HCT116 (cell line): ENCODE results near the gene COASY.

Source experiments
- CBX3 ChIP-seq: IDR thresholded peaks from 2 replicates; pipeline ENCODE4 v1.6.1; 2012; ENCODE audit warnings: low read depth
- CEBPB ChIP-seq: IDR thresholded peaks from 2 replicates; pipeline ENCODE4 v1.6.1; 2012; ENCODE audit warnings: low read depth
- EGR1 ChIP-seq: IDR thresholded peaks from 2 replicates; pipeline ENCODE4 v1.6.1; 2012; ENCODE audit warnings: low read depth
- ELF1 ChIP-seq: IDR thresholded peaks from 2 replicates; pipeline ENCODE4 v1.6.1; 2012; ENCODE audit warnings: low read depth, borderline replicate concordance
- EZH2 ChIP-seq: fragments of 200-600 bp; sonication (generic); IDR thresholded peaks from 2 replicates; pipeline ENCODE4 v1.6.1; 2017; ENCODE audit warnings: antibody characterized with exemption, mixed run types
- POLR2A ChIP-seq: IDR thresholded peaks from 2 replicates; pipeline ENCODE4 v1.7.0; 2011; ENCODE audit warnings: borderline replicate concordance; ENCODE audit not compliant: insufficient read depth, insufficient read length; ENCODE audit errors: extremely low read depth
- POLR2AphosphoS5 ChIP-seq: IDR thresholded peaks from 2 replicates; pipeline ENCODE4 v1.6.1; 2011; ENCODE audit warnings: mild to moderate bottlenecking, low read depth, low read length, moderate library complexity
- SIN3A ChIP-seq: IDR thresholded peaks from 2 replicates; pipeline ENCODE4 v1.6.1; 2012; ENCODE audit warnings: low read depth
- YY1 ChIP-seq: IDR thresholded peaks from 2 replicates; pipeline ENCODE4 v1.6.1; 2011; ENCODE audit warnings: low read length, low read depth, moderate library complexity, mild to moderate bottlenecking; ENCODE audit not compliant: insufficient replicate concordance; ENCODE audit errors: extremely low read depth
- ZNF274 ChIP-seq: fragments of 200-500 bp; sonication (Bioruptor generic); IDR thresholded peaks from 2 replicates; pipeline ENCODE4 v1.6.1; 2014; ENCODE audit warnings: mild to moderate bottlenecking, low read depth, low read length, inconsistent platforms
- TF ChIP-seq, protein P1 (sequence below): IDR thresholded peaks from 2 replicates; pipeline ENCODE4 v1.6.1; 2012; ENCODE audit warnings: low read depth
- TF ChIP-seq, protein P2 (sequence below), 3 experiments: fragments of 200-600 bp in 1 of 3; sonication (generic) in 1 of 3; IDR thresholded peaks in 2 of 3; conservative IDR thresholded peaks in 1 of 3; 2 replicates each; pipeline ENCODE4 v1.5.1; 2012 to 2017; ENCODE audit warnings: low read depth in 2 of 3, low read length in 2 of 3, antibody characterized with exemption in 1 of 3, borderline replicate concordance in 1 of 3, control low read depth in 1 of 3, mild to moderate bottlenecking in 1 of 3, mixed read lengths in 1 of 3, mixed run types in 1 of 3, moderate library complexity in 1 of 3; ENCODE audit not compliant: insufficient read depth in 1 of 3
- TF ChIP-seq, protein P3 (sequence below): IDR thresholded peaks from 2 replicates; pipeline ENCODE4 v1.6.1; 2012
- TF ChIP-seq, protein P4 (sequence below): IDR thresholded peaks from 2 replicates; pipeline ENCODE4 v1.6.1; 2011; ENCODE audit warnings: mild to moderate bottlenecking, low read length, moderate library complexity; ENCODE audit not compliant: insufficient replicate concordance; ENCODE audit errors: extremely low read depth

DNA sequence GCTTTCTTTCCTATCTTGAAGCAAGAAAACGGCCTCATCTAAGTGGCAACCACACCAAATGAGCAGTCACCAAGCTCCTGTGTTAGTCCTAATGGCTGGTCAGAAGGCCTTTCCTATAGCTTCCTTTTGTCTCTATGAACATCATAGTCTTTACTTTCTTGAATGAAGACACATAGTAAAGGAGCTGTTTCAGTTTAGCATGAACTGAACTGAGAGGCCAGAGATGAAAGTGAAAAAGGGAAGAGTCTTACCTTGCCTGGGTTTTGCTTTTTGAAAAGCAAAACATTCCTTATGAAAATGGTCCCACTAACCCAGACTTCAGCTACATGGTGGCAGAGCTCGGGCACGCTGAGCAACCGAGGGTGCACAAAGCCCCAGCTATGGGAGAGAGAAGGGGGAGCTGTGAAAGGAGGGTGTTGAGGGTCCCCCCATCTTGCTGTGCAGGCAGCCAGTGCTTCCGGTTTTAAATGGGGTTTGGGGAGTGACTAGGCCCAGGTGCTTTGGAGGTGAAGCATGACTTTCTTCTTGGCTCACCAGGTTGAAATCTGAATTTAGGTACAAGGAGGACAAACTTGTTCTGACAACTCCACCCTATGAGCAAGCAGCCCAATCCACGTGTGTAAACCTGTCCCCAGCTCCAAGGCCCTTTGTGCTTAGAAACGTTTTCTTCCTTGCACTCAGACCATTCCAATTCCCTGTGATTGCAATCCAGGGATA, 24.7 kb downstream of the COASY start:
- TF ChIP-seq, protein P1, sequence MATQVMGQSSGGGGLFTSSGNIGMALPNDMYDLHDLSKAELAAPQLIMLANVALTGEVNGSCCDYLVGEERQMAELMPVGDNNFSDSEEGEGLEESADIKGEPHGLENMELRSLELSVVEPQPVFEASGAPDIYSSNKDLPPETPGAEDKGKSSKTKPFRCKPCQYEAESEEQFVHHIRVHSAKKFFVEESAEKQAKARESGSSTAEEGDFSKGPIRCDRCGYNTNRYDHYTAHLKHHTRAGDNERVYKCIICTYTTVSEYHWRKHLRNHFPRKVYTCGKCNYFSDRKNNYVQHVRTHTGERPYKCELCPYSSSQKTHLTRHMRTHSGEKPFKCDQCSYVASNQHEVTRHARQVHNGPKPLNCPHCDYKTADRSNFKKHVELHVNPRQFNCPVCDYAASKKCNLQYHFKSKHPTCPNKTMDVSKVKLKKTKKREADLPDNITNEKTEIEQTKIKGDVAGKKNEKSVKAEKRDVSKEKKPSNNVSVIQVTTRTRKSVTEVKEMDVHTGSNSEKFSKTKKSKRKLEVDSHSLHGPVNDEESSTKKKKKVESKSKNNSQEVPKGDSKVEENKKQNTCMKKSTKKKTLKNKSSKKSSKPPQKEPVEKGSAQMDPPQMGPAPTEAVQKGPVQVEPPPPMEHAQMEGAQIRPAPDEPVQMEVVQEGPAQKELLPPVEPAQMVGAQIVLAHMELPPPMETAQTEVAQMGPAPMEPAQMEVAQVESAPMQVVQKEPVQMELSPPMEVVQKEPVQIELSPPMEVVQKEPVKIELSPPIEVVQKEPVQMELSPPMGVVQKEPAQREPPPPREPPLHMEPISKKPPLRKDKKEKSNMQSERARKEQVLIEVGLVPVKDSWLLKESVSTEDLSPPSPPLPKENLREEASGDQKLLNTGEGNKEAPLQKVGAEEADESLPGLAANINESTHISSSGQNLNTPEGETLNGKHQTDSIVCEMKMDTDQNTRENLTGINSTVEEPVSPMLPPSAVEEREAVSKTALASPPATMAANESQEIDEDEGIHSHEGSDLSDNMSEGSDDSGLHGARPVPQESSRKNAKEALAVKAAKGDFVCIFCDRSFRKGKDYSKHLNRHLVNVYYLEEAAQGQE: no peak
- TF ChIP-seq, protein P2, sequence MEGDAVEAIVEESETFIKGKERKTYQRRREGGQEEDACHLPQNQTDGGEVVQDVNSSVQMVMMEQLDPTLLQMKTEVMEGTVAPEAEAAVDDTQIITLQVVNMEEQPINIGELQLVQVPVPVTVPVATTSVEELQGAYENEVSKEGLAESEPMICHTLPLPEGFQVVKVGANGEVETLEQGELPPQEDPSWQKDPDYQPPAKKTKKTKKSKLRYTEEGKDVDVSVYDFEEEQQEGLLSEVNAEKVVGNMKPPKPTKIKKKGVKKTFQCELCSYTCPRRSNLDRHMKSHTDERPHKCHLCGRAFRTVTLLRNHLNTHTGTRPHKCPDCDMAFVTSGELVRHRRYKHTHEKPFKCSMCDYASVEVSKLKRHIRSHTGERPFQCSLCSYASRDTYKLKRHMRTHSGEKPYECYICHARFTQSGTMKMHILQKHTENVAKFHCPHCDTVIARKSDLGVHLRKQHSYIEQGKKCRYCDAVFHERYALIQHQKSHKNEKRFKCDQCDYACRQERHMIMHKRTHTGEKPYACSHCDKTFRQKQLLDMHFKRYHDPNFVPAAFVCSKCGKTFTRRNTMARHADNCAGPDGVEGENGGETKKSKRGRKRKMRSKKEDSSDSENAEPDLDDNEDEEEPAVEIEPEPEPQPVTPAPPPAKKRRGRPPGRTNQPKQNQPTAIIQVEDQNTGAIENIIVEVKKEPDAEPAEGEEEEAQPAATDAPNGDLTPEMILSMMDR (IDR thresholded peaks at IDR 0.05 in 2 of 3, conservative IDR thresholded peaks at IDR 0.05 in 1 of 3; ENCODE audit: borderline replicate concordance in 1 of 3, insufficient read depth in 1 of 3, low read depth in 2 of 3, low read length in 2 of 3): no peak
- no peak for TF ChIP-seq EZH2
- no peak for TF ChIP-seq ELF1
- TF ChIP-seq POLR2AphosphoS5: no peak
- no peak for TF ChIP-seq EGR1
- TF ChIP-seq, protein P3, sequence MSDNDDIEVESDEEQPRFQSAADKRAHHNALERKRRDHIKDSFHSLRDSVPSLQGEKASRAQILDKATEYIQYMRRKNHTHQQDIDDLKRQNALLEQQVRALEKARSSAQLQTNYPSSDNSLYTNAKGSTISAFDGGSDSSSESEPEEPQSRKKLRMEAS: no peak
- no peak for TF ChIP-seq POLR2A
- no peak for TF ChIP-seq CEBPB
- no peak for TF ChIP-seq SIN3A
- no peak for TF ChIP-seq YY1
- no peak for TF ChIP-seq CBX3
- TF ChIP-seq, protein P4, sequence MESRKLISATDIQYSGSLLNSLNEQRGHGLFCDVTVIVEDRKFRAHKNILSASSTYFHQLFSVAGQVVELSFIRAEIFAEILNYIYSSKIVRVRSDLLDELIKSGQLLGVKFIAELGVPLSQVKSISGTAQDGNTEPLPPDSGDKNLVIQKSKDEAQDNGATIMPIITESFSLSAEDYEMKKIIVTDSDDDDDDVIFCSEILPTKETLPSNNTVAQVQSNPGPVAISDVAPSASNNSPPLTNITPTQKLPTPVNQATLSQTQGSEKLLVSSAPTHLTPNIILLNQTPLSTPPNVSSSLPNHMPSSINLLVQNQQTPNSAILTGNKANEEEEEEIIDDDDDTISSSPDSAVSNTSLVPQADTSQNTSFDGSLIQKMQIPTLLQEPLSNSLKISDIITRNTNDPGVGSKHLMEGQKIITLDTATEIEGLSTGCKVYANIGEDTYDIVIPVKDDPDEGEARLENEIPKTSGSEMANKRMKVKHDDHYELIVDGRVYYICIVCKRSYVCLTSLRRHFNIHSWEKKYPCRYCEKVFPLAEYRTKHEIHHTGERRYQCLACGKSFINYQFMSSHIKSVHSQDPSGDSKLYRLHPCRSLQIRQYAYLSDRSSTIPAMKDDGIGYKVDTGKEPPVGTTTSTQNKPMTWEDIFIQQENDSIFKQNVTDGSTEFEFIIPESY: no peak
- no peak for TF ChIP-seq ZNF274
